Epidermal melanocyte (primary cell): Measurements from ENCODE around the gene ALB.

Experiments used
- DNase-seq: peaks from one replicate; pipeline ENCODE4 v3.0.0; 2011; ENCODE audit warnings: low spot score; ENCODE audit not compliant: insufficient read length

ALB gene

GRCh38 chr4:73408181-73408867 lies 4.2 kb downstream of the ALB start:
- DNase-seq: no peak

GRCh38 chr4:73409012-73409862 lies 5.2 kb downstream of the ALB start:
- DNase-seq: no peak

DNA sequence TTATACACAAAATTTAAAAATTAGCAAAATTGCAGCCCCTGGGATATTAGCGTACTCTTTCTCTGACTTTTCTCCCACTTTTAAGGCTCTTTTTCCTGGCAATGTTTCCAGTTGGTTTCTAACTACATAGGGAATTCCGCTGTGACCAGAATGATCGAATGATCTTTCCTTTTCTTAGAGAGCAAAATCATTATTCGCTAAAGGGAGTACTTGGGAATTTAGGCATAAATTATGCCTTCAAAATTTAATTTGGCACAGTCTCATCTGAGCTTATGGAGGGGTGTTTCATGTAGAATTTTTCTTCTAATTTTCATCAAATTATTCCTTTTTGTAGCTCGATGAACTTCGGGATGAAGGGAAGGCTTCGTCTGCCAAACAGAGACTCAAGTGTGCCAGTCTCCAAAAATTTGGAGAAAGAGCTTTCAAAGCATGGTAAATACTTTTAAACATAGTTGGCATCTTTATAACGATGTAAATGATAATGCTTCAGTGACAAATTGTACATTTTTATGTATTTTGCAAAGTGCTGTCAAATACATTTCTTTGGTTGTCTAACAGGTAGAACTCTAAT lies 6.0 kb downstream of the ALB start:
- no peak for DNase-seq

DNA sequence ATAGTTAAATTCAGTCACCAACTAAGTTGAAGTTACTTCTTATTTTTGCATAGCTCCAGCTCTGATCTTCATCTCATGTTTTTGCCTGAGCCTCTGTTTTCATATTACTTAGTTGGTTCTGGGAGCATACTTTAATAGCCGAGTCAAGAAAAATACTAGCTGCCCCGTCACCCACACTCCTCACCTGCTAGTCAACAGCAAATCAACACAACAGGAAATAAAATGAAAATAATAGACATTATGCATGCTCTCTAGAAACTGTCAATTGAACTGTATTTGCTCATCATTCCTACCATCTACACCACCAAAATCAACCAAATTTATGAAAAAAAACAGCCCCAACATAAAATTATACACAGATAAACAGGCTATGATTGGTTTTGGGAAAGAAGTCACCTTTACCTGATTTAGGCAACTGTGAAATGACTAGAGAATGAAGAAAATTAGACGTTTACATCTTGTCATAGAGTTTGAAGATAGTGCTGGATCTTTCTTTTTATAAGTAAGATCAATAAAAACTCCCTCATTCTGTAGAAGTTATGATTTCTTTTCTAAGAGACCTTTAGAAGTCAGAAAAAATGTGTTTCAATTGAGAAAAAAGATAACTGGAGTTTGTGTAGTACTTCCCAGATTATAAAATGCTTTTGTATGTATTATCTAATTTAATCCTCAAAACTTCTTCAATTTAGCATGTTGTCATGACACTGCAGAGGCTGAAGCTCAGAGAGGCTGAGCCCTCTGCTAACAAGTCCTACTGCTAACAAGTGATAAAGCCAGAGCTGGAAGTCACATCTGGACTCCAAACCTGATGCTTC lies 7.0 kb downstream of the ALB start:
- DNase-seq: no peak

- DNase-seq: no peak
Observed at GRCh38 chr4:73411731-73412414, 7.8 kb downstream of the ALB start.

DNA sequence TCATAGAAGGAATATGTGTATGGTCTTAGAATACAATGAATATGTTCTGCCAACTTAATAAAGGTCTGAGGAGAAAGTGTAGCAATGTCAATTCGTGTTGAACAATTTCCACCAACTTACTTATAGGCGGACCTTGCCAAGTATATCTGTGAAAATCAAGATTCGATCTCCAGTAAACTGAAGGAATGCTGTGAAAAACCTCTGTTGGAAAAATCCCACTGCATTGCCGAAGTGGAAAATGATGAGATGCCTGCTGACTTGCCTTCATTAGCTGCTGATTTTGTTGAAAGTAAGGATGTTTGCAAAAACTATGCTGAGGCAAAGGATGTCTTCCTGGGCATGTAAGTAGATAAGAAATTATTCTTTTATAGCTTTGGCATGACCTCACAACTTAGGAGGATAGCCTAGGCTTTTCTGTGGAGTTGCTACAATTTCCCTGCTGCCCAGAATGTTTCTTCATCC lies 9.2 kb downstream of the ALB start:
- DNase-seq: no peak

- no peak for DNase-seq
Observed at GRCh38 chr4:73414936-73415271, 10.8 kb downstream of the ALB start.

DNA sequence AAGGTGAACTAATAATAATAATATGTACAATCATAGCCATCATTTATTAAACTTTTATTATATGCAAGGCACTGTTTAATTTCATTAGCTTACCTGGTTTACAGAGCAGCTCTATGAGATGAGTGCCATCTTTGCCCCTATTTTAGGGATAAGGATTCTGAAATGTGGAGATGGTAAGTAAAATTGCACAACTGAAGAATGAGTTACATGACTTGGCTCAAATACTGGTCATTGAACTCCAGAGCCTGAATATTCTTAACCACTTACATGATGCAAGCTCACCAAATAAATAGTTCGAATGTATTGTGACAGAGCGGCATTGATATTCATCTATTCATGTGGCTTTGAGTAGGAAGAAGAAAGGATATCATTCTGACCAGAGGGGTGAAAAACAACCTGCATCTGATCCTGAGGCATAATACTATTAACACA lies 11.7 kb downstream of the ALB start:
- DNase-seq: no peak

- no peak for DNase-seq
Observed at GRCh38 chr4:73416423-73417087, 12.5 kb downstream of the ALB start.

GRCh38 chr4:73417342-73417741 lies 13.3 kb downstream of the ALB start:
- no peak for DNase-seq

DNA sequence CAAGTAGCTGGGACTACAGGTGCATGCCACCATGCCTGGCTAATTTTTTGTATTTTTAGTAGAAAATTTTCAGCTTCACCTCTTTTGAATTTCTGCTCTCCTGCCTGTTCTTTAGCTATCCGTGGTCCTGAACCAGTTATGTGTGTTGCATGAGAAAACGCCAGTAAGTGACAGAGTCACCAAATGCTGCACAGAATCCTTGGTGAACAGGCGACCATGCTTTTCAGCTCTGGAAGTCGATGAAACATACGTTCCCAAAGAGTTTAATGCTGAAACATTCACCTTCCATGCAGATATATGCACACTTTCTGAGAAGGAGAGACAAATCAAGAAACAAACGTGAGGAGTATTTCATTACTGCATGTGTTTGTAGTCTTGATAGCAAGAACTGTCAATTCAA lies 13.9 kb downstream of the ALB start:
- no peak for DNase-seq

- DNase-seq: no peak
Observed at GRCh38 chr4:73418677-73419076, 14.6 kb downstream of the ALB start.

DNA sequence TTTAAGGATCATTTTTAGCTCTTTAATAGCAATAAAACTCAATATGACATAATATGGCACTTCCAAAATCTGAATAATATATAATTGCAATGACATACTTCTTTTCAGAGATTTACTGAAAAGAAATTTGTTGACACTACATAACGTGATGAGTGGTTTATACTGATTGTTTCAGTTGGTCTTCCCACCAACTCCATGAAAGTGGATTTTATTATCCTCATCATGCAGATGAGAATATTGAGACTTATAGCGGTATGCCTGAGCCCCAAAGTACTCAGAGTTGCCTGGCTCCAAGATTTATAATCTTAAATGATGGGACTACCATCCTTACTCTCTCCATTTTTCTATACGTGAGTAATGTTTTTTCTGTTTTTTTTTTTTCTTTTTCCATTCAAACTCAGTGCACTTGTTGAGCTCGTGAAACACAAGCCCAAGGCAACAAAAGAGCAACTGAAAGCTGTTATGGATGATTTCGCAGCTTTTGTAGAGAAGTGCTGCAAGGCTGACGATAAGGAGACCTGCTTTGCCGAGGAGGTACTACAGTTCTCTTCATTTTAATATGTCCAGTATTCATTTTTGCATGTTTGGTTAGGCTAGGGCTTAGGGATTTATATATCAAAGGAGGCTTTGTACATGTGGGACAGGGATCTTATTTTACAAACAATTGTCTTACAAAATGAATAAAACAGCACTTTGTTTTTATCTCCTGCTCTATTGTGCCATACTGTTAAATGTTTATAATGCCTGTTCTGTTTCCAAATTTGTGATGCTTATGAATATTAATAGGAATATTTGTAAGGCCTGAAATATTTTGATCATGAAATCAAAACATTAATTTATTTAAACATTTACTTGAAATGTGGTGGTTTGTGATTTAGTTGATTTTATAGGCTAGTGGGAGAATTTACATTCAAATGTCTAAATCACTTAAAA lies 15.3 kb downstream of the ALB start:
- DNase-seq: no peak

GRCh38 chr4:73420615-73421014 lies 16.5 kb downstream of the ALB start:
- DNase-seq: no peak

GRCh38 chr4:73421708-73422457 lies 17.8 kb downstream of the ALB start:
- no peak for DNase-seq

GRCh38 chr4:73422458-73422752 lies 18.3 kb downstream of the ALB start:
- no peak for DNase-seq

GRCh38 chr4:73423184-73423583 lies 19.1 kb downstream of the ALB start:
- no peak for DNase-seq

- DNase-seq: no peak
Observed at GRCh38 chr4:73426666-73427065, 22.6 kb downstream of the ALB start.

- DNase-seq: no peak
Observed at GRCh38 chr4:73429118-73429517, 25.0 kb downstream of the ALB start.
